OCI-LY3 (cell line): ENCODE data around the gene DDOST.

Experiments used
- H2AFZ ChIP-seq: fragments of 200-600, 300-600 bp; shearing (Covaris generic); 2 replicates; pipeline ENCODE4 v1.6.0; 2014; ENCODE audit warnings: antibody characterized with exemption, low read depth, low read length
- H3K27ac ChIP-seq: fragments of 200-600, 300-600 bp; sonication (generic); 2 replicates; pipeline ENCODE4 v1.5.1; 2014; ENCODE audit warnings: mild to moderate bottlenecking, low read length, moderate library complexity, mixed read lengths
- H3K27me3 ChIP-seq: fragments of 200-600, 300-600 bp; sonication (generic); 2 replicates; pipeline ENCODE4 v1.6.1; 2014; ENCODE audit warnings: low read depth, low read length, mixed read lengths
- H3K36me3 ChIP-seq: fragments of 200-600, 300-600 bp; sonication (generic); replicated peaks from 2 replicates; pipeline ENCODE3; 2014; ENCODE audit warnings: low read depth, low read length, mixed read lengths
- H3K4me1 ChIP-seq: fragments of 300-600, 200-600 bp; sonication (generic); 2 replicates; pipeline ENCODE4 v1.6.1; 2014; ENCODE audit warnings: low read length, mixed read lengths
- H3K4me2 ChIP-seq: fragments of 200-600, 300-600 bp; sonication (generic); 2 replicates; pipeline ENCODE4 v1.6.1; 2014; ENCODE audit warnings: low read length, mixed read lengths
- H3K4me3 ChIP-seq: fragments of 300-600, 200-600 bp; sonication (generic); 2 replicates; pipeline ENCODE4 v1.5.1; 2014; ENCODE audit warnings: antibody characterized with exemption, mild to moderate bottlenecking, low read length, moderate library complexity
- H3K79me2 ChIP-seq: fragments of 300-600, 200-600 bp; shearing (Covaris generic); 2 replicates; pipeline ENCODE4 v1.6.1; 2014; ENCODE audit warnings: mild to moderate bottlenecking, low read length, mixed read lengths
- H3K9ac ChIP-seq: fragments of 300-600, 200-600 bp; shearing (Covaris generic); 2 replicates; pipeline ENCODE4 v1.6.0; 2014; ENCODE audit warnings: mild to moderate bottlenecking, low read length, moderate library complexity
- H3K9me3 ChIP-seq: fragments of 200-600, 300-600 bp; shearing (Covaris generic); 2 replicates; pipeline ENCODE4 v1.6.1; 2014; ENCODE audit warnings: low read length, mixed read lengths; ENCODE audit not compliant: insufficient read depth
- H4K20me1 ChIP-seq: fragments of 200-600, 300-600 bp; sonication (generic); 2 replicates; pipeline ENCODE4 v1.6.1; 2016; ENCODE audit warnings: low read length, mixed read lengths; ENCODE audit not compliant: insufficient read depth
- CTCF ChIP-seq: fragments of 200-600, 300-600 bp; sonication (generic); IDR thresholded peaks from 2 replicates; pipeline ENCODE4 v1.5.1; 2014; ENCODE audit warnings: antibody characterized with exemption, low read length, low read depth
- EZH2phosphoT487 ChIP-seq: fragments of 200-600 bp; shearing (Covaris generic); IDR thresholded peaks from 2 replicates; pipeline ENCODE4 v1.6.1; 2018; ENCODE audit warnings: antibody characterized with exemption, mixed run types, low read depth

DDOST gene

GRCh38 chr1:20684651-20685050 is 23.5 kb upstream of the DDOST start:
- Histone ChIP-seq H2AFZ (no peak overlapping the region), H3K79me2 (no peaks in the 10 kb centered on the region), H3K9me3 (no peaks in the 10 kb centered on the region), H3K4me2 (no peak overlapping the region), H3K9ac (no peak overlapping the region), H3K27ac (no peak overlapping the region), H4K20me1 (no peaks in the 10 kb centered on the region), H3K27me3 (0 out of 2 replicates have a peak, but pooled peaks cover 1% of the 10 kb centered on the region), H3K4me3 (no peak overlapping the region), H3K4me1 (no peaks in the 10 kb centered on the region), H3K36me3 (no peaks in the 10 kb centered on the region)
- TF ChIP-seq CTCF (no peak), EZH2phosphoT487 (no peak)

- no peaks in the 10 kb centered on the region for H3K9me3 ChIP-seq
- no peak overlapping the region for H3K4me2 ChIP-seq
- no peaks in the 10 kb centered on the region for H4K20me1 ChIP-seq
- no peak overlapping the region for H3K27ac ChIP-seq
- H3K4me1 ChIP-seq, result no peaks in the 10 kb centered on the region
- no peaks in the 10 kb centered on the region for H3K79me2 ChIP-seq
- TF ChIP-seq CTCF (no peak), EZH2phosphoT487 (no peak)
- no peaks in the 10 kb centered on the region for H3K36me3 ChIP-seq
- 0 out of 2 replicates have a peak, but pooled peaks cover 4% of the 10 kb centered on the region for H3K27me3 ChIP-seq
- no peak overlapping the region for H3K9ac ChIP-seq
- H2AFZ ChIP-seq, result peak overlapping the region; percentile 65; the same call in 1 of the 2 replicates
- no peak overlapping the region for H3K4me3 ChIP-seq
Measured at GRCh38 chr1:20684050-20684620, 23.0 kb upstream of the DDOST start.

DNA sequence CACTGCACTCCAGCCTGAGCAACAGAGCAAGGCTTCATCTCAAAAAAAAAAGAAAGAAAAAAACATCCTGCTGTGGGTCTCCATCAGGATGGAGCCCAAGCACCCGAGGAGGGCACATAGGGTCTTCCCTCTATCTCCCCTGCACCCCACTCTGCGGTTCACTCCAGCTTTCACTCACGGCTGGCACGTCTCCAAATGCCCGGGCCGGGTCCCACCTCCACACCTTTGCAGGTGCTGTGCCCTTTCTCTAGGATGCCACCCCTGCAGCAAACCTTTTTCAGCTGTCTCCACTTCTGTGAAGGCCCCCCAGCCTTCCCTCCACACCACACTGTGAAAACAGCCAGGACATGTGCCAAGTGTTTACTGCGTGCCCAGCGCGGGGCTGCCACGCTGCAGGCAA is 22.4 kb upstream of the DDOST start:
- H3K27me3 ChIP-seq, result 0 out of 2 replicates have a peak, but pooled peaks cover 4% of the 10 kb centered on the region
- no peak overlapping the region for H3K9ac ChIP-seq
- no peak overlapping the region for H3K4me3 ChIP-seq
- no peak overlapping the region for H2AFZ ChIP-seq
- no peak overlapping the region for H3K27ac ChIP-seq
- H3K4me2 ChIP-seq, result no peak overlapping the region
- no peaks in the 10 kb centered on the region for H3K36me3 ChIP-seq
- H3K79me2 ChIP-seq, result no peaks in the 10 kb centered on the region
- H3K4me1 ChIP-seq, result peaks cover 4% of the 10 kb centered on the region
- no peaks in the 10 kb centered on the region for H4K20me1 ChIP-seq
- H3K9me3 ChIP-seq, result no peaks in the 10 kb centered on the region
- TF ChIP-seq CTCF, result no peak
- no peak for TF ChIP-seq EZH2phosphoT487

DNA sequence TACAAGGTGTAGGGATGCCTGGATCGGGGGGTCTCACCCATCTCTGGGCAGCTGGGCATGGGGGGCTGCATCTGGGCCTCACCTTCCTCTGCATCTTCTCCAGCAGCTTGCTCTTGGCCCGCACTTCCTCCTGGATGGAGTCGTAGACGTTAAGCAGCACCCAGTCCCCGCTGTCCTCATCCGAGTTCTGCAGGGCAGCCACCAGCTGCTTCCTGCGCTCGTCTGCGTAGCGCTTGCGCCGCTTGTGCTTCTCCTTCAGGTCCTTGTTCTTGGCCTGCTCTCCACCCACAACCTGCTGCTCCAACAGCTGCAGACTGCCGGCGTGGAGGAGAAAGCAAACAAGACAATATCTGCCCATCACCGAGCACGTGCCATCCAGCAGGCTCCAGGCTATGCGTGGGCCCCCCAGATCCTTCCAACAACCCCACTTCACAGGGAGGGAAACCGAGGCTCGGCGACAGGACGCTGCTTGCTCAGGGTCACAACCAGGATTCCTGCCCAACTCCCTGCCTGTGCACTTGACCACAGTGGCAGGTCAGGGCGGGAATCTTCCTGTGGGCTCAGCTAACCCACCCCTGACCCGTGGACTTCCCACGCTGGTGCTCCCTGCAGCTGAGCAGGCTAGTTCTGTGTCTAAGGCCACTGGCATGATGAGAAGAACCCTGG is 21.5 kb upstream of the DDOST start:
- TF ChIP-seq CTCF, result no peak
- no peak for TF ChIP-seq EZH2phosphoT487
- Histone ChIP-seq H3K9me3 (no peaks in the 10 kb centered on the region), H3K4me3 (no peak overlapping the region), H3K36me3 (no peaks in the 10 kb centered on the region), H3K27me3 (0 out of 2 replicates have a peak, but pooled peaks cover 4% of the 10 kb centered on the region), H3K4me1 (peaks cover 8% of the 10 kb centered on the region), H3K79me2 (no peaks in the 10 kb centered on the region), H2AFZ (no peak overlapping the region), H4K20me1 (no peaks in the 10 kb centered on the region), H3K9ac (no peak overlapping the region), H3K27ac (no peak overlapping the region), H3K4me2 (no peak overlapping the region)
